Smooth muscle cell (in vitro differentiated cells): Measurements from ENCODE around the gene FUS. TPM values are rescaled to one million over a fixed set of nuclear protein-coding genes. Genes with fewer than 3 reads are reported as not detected.
A peak's percentile ranks its signal among the peaks of the same experiment; 100 is the strongest.

ENCODE experiments used
- DNase-seq: peaks from one replicate; lab custom pipeline; 2025; ENCODE audit not compliant: unreplicated experiment; lab: John Stamatoyannopoulos, UW
- H2AFZ ChIP-seq: fragments of 200-600 bp; sonication (generic); 2 replicates; pipeline ENCODE4 v1.6.0; 2016; ENCODE audit warnings: antibody characterized with exemption, low read depth, mild to moderate bottlenecking
- H3F3A ChIP-seq: fragments of 200-600 bp; sonication (generic); 2 replicates; pipeline ENCODE4 v1.6.0; 2017; ENCODE audit warnings: antibody characterized with exemption, low read depth
- H3K27ac ChIP-seq: fragments of 200-600 bp; sonication (generic); 2 replicates; pipeline ENCODE4 v1.5.1; 2016; ENCODE audit warnings: low read depth, mild to moderate bottlenecking
- H3K27me3 ChIP-seq: fragments of 200-600 bp; sonication (generic); 2 replicates; pipeline ENCODE4 v1.6.1; 2016; ENCODE audit warnings: low read depth, mild to moderate bottlenecking
- H3K36me3 ChIP-seq: fragments of 200-600 bp; sonication (generic); 2 replicates; pipeline ENCODE4 v1.5.1; 2016; ENCODE audit warnings: low read depth
- H3K4me1 ChIP-seq: fragments of 200-600 bp; sonication (generic); 2 replicates; pipeline ENCODE4 v1.5.1; 2016; ENCODE audit warnings: low read depth
- H3K4me2 ChIP-seq: fragments of 200-600 bp; sonication (generic); 2 replicates; pipeline ENCODE4 v1.6.0; 2016; ENCODE audit warnings: mild to moderate bottlenecking
- H3K4me3 ChIP-seq: fragments of 200-600 bp; sonication (generic); 2 replicates; pipeline ENCODE4 v1.5.1; 2016; ENCODE audit warnings: mild to moderate bottlenecking
- H3K79me2 ChIP-seq: fragments of 200-600 bp; sonication (generic); 2 replicates; pipeline ENCODE4 v1.6.0; 2016; ENCODE audit warnings: low read depth, mild to moderate bottlenecking
- H3K9ac ChIP-seq: fragments of 200-600 bp; sonication (generic); 2 replicates; pipeline ENCODE4 v1.6.0; 2016; ENCODE audit warnings: low read depth
- H3K9me3 ChIP-seq: fragments of 200-600 bp; sonication (generic); replicated peaks from 2 replicates; pipeline ENCODE4 v1.5.1; 2016; ENCODE audit warnings: low read depth
- H4K20me1 ChIP-seq: fragments of 200-600 bp; sonication (generic); 2 replicates; pipeline ENCODE4 v1.6.0; 2016; ENCODE audit warnings: low read depth
- CTCF ChIP-seq: fragments of 200-600 bp; sonication (generic); IDR thresholded peaks from 2 replicates; pipeline ENCODE4 v1.5.1; 2017; ENCODE audit warnings: borderline replicate concordance, mild to moderate bottlenecking, antibody characterized with exemption; ENCODE audit not compliant: insufficient read depth, poor library complexity, severe bottlenecking
- WGBS: methylation state at CpG from one replicate; pipeline ENCODE4 v1.1.7; 2016; ENCODE audit warnings: low lambda C conversion rate; 5-methylcytosine and 5-hydroxymethylcytosine counted together
- polyA plus RNA-seq: library from polyadenylated mRNA; unstranded; fragments of >200 nt; fragmentation: Nextera tagmentation; extraction: Ambion mirVana; gene quantifications from 2 replicates; pipeline ENCODE4 v1.2.1, GENCODE V29; 2016
- total RNA-seq: library from RNA; depleted of rRNA; stranded (reverse); fragments of >200 nt; gene quantifications from 2 replicates; pipeline ENCODE4 v1.2.3, GENCODE V29; 2014

FUS gene
- total and polyA plus RNA-seq, 2 experiments from 2014 or later = 58.6 to 225 TPM

DNA sequence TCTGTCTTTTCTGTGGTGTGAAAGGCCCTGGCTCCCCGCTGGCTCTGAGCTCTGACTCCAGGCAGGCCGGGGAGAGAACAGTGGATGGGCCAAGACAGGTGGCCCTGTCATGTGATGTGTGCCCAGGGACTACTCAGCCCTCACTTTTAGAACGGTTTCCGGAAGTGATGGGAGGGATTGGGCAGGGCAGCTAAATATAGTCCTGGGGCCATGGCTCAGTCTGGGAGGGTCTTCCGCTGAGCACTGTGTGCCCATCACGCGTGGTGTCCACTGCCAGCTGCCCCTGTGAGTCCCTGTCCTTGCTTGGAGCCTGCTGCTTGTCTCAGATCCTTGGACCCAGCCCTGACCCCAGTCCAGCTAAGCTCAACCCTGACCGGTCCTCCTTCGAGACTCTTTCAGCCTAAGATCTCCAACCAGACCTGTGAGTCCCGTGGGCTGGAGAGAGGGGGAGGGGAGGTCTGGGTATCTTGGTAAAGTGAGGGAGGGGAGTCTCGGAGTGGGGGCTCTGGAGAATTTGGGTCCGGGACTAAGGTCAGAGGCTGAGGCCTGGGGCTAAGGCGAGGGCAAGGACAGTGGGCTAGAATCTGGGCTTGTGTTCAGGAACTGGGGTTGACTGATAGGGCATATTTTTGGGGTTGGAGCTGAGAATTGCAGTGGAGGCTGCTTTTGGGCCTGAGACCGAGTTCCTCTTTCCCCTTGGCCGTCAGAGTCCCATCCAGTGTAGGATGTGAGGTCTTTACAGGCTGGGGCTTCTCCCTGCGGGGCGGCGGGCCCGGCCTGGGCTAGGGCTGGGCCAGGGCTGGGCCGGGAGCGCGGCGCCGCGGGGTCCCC lies 34.2 kb downstream of the FUS start, which contains the start of gene TRIM72:
Gene TRIM72, plus strand, starts transcription at position 243 of the 831 bp plus-strand sequence. CDS start 620 bp downstream, outside the sequence.
- peaks cover 23% of the 10 kb centered on the region for H3K4me1 ChIP-seq
- H3F3A ChIP-seq = no peaks in the 10 kb centered on the region
- H3K27me3 ChIP-seq = peaks cover 74% of the 10 kb centered on the region
- H3K27ac ChIP-seq = no peak within 1 kb of the TSS
- no peak within 1 kb of the TSS for H3K9ac ChIP-seq
- no peak for DNase-seq
- H3K9me3 ChIP-seq = no peaks in the 10 kb centered on the region
- H4K20me1 ChIP-seq = no peaks in the 10 kb centered on the region
- H2AFZ ChIP-seq = no peak within 1 kb of the TSS
- H3K4me3 ChIP-seq = peak within 1 kb of the TSS; percentile 49
- no peak for TF ChIP-seq CTCF
- no peaks in the 10 kb centered on the region for H3K36me3 ChIP-seq
- H3K4me2 ChIP-seq = peak within 1 kb of the TSS; percentile 88
- H3K79me2 ChIP-seq = no peaks in the 10 kb centered on the region
- WGBS = 56% methylated on average over 25 of the region's 25 CpGs

DNA sequence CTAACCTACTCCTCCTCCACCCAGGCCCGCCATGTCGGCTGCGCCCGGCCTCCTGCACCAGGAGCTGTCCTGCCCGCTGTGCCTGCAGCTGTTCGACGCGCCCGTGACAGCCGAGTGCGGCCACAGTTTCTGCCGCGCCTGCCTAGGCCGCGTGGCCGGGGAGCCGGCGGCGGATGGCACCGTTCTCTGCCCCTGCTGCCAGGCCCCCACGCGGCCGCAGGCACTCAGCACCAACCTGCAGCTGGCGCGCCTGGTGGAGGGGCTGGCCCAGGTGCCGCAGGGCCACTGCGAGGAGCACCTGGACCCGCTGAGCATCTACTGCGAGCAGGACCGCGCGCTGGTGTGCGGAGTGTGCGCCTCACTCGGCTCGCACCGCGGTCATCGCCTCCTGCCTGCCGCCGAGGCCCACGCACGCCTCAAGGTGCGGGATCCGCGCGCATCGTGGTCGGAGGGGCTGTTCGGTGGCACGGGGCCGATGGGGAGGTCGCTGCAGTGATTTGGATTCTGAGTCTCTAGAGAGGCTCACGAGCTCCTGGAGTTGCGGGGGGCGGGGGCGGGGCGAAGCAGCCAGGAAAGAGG lies 34.9 kb downstream of the FUS start:
- H2AFZ ChIP-seq = no peak overlapping the region
- H3K27ac ChIP-seq = no peak overlapping the region
- H4K20me1 ChIP-seq = no peaks in the 10 kb centered on the region
- H3K4me2 ChIP-seq = peak overlapping the region; percentile 88
- peaks cover 23% of the 10 kb centered on the region for H3K4me1 ChIP-seq
- H3K9me3 ChIP-seq = no peaks in the 10 kb centered on the region
- no peak for DNase-seq
- H3K4me3 ChIP-seq = peak overlapping the region; percentile 49
- TF ChIP-seq CTCF = no peak
- H3K9ac ChIP-seq = no peak overlapping the region
- H3K36me3 ChIP-seq = no peaks in the 10 kb centered on the region
- peaks cover 78% of the 10 kb centered on the region for H3K27me3 ChIP-seq
- 4% methylated on average over 57 of the region's 58 CpGs for WGBS
- no peaks in the 10 kb centered on the region for H3K79me2 ChIP-seq
- H3F3A ChIP-seq = no peaks in the 10 kb centered on the region

- H2AFZ ChIP-seq = no peak overlapping the region
- H3K9ac ChIP-seq = no peak overlapping the region
- no peak overlapping the region for H3K27ac ChIP-seq
- H3K27me3 ChIP-seq = peaks cover 79% of the 10 kb centered on the region
- 2% methylated on average over 50 of the region's 63 CpGs for WGBS
- no peaks in the 10 kb centered on the region for H3F3A ChIP-seq
- H3K4me3 ChIP-seq = peak overlapping the region; percentile 49
- peaks cover 23% of the 10 kb centered on the region for H3K4me1 ChIP-seq
- no peak for DNase-seq
- no peaks in the 10 kb centered on the region for H3K79me2 ChIP-seq
- H4K20me1 ChIP-seq = no peaks in the 10 kb centered on the region
- TF ChIP-seq CTCF = no peak
- H3K9me3 ChIP-seq = no peaks in the 10 kb centered on the region
- H3K4me2 ChIP-seq = peak overlapping the region; percentile 88
- H3K36me3 ChIP-seq = no peaks in the 10 kb centered on the region
Observed at GRCh38 chr16:31215287-31216162, 35.6 kb downstream of the FUS start.
